H1 (cell line): ENCODE data around the gene OR10V1. TPM values are rescaled to one million over a fixed set of nuclear protein-coding genes. Genes with fewer than 3 reads are reported as not detected.

Source experiments
- CEBPB ChIP-seq: IDR thresholded peaks from 2 replicates; pipeline ENCODE4 v1.6.1; 2012; ENCODE audit warnings: low read depth, low read length
- CHD7 ChIP-seq: fragments of 300-600 bp; sonication (generic); IDR thresholded peaks from 2 replicates; pipeline ENCODE4 v1.7.1; 2012; ENCODE audit warnings: low read length, moderate library complexity, mild to moderate bottlenecking, inconsistent platforms; ENCODE audit not compliant: insufficient replicate concordance
- EGR1 ChIP-seq: IDR thresholded peaks from 2 replicates; pipeline ENCODE4 v1.6.1; 2011; ENCODE audit warnings: low read depth, low read length, borderline replicate concordance
- GTF2F1 ChIP-seq: IDR thresholded peaks from 2 replicates; pipeline ENCODE4 v1.6.1; 2012; ENCODE audit warnings: low read depth, low read length, improper control_type of control experiment, borderline replicate concordance
- KDM4A ChIP-seq: IDR thresholded peaks from one replicate; pipeline ENCODE4 v1.7.1; 2012; ENCODE audit warnings: low read depth, mild to moderate bottlenecking, moderate library complexity, low read length, inconsistent platforms; ENCODE audit not compliant: severe bottlenecking
- RFX5 ChIP-seq: IDR thresholded peaks from 2 replicates; pipeline ENCODE4 v1.6.1; 2011; ENCODE audit warnings: low read depth, low read length, improper control_type of control experiment, borderline replicate concordance
- TAF1 ChIP-seq: IDR thresholded peaks from 2 replicates; pipeline ENCODE4 v1.6.1; 2011; ENCODE audit warnings: mild to moderate bottlenecking, low read depth, low read length
- polyA plus RNA-seq, 7 experiments: library from polyadenylated mRNA; depleted of rRNA in 3 of 7; stranded (reverse) in 5 of 7; unstranded in 2 of 7; fragments of >200 nt in 5 of 7; fragments of 200-250 nt in 2 of 7; gene quantifications; 1 replicate in 5 of 7; 2 replicates in 1 of 7; 4 replicates in 1 of 7; pipeline versions ENCODE4 v1.2.1 to v1.2.3, GENCODE V29; 2011 to 2013; ENCODE audit warnings: missing spikeins in 2 of 7, mixed read lengths in 2 of 7
- total RNA-seq: library from RNA; stranded (reverse); fragmentation: NEBNext Ultra II Directional; extraction: Animal tissue kit (Norgen Biotek cat#: 25700); gene quantifications from 2 replicates; pipeline ENCODE4 v1.2.1, GENCODE V29; 2021

The OR10V1 gene
- total and polyA plus RNA-seq, 2 of the 8 experiments (the other 6 are each of a cell fraction or from before 2014, with no cell fraction given), result not detected

GRCh38 chr11:59759900-59760299 lies 46.3 kb upstream of the OR10V1 start (continued):
- TF ChIP-seq CHD7 (no peak), CEBPB (no peak), KDM4A (no peak), EGR1 (no peak), TAF1 (no peak), GTF2F1 (no peak), RFX5 (no peak)
